WI38 (cell line): ENCODE results near the gene TDRD5.
"Not testable (repeated sequence)": the region's sequence is repeated elsewhere in the genome, so short reads cannot be mapped to it uniquely, and the experiment has no call there.

ENCODE experiments used
- H3K4me3 ChIP-seq: 2 replicates; pipeline ENCODE4 v1.5.1; 2011; ENCODE audit warnings: low read depth, mild to moderate bottlenecking, control low read depth, low read length
- TF ChIP-seq, protein P1 (sequence below): IDR thresholded peaks from 2 replicates; pipeline ENCODE4 v1.5.1; 2012; ENCODE audit warnings: low read depth, mild to moderate bottlenecking, control low read depth, low read length

The TDRD5 gene

DNA sequence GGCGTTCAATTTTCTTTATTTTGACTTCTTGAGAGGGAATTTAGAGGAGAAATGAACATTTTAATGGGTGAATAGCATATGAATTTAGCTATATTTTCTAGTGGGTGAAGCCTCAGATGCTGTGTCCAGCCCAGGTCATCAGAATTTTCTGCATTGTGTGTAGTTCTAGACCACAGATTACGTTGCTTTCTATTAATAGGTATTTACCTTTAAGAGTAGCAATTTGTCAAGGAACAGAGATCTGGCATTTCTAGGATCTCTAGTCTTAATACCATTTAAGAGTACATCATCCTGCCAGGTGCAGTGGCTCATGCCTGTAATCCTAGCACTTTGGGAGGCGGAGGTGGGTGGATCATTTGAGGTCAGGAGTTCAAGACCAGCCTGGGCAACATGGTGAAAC, 20.7 kb downstream of the TDRD5 start:
- TF ChIP-seq, protein P1, sequence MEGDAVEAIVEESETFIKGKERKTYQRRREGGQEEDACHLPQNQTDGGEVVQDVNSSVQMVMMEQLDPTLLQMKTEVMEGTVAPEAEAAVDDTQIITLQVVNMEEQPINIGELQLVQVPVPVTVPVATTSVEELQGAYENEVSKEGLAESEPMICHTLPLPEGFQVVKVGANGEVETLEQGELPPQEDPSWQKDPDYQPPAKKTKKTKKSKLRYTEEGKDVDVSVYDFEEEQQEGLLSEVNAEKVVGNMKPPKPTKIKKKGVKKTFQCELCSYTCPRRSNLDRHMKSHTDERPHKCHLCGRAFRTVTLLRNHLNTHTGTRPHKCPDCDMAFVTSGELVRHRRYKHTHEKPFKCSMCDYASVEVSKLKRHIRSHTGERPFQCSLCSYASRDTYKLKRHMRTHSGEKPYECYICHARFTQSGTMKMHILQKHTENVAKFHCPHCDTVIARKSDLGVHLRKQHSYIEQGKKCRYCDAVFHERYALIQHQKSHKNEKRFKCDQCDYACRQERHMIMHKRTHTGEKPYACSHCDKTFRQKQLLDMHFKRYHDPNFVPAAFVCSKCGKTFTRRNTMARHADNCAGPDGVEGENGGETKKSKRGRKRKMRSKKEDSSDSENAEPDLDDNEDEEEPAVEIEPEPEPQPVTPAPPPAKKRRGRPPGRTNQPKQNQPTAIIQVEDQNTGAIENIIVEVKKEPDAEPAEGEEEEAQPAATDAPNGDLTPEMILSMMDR, result no peak
- no peak overlapping the region for H3K4me3 ChIP-seq

DNA sequence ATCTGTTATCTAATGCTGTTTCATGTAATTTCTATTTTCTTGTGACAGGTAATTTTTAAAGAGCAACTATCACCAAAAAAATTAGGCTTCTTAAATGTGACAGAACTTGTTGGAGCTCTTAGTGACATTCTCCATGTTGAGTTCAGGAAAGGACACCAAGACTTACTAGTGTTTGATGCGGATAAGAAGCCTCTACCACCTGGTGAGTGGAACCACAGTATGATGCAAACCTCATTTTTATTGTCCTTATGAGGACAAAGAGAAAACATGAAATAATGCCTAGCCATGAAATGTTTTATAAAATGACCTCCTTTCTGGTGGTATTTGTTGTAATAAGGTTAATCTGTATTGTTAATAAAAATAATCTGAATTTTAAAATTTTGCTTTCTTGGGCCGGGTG, 39.1 kb downstream of the TDRD5 start:
- TF ChIP-seq, protein P1, result no peak
- H3K4me3 ChIP-seq, result no peak overlapping the region

DNA sequence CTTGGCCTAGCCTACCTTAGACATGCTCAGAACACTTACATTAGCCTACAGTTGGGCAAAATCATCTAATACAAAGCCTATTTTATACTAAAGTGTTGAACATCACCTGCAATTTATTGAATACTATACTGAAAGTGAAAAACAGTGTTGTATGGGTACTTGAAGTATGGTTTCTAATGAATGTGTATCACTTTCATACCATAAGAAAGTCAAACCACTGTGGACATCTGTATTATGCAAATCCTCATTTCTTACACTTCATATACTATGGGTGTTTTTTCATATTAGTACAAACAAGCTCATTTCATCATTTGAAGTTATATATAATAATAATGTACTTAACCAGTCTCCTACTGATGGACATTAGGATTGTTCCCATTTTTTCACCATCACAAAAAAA, 41.2 kb downstream of the TDRD5 start:
- TF ChIP-seq, protein P1, result no peak
- H3K4me3 ChIP-seq, result no peak overlapping the region

DNA sequence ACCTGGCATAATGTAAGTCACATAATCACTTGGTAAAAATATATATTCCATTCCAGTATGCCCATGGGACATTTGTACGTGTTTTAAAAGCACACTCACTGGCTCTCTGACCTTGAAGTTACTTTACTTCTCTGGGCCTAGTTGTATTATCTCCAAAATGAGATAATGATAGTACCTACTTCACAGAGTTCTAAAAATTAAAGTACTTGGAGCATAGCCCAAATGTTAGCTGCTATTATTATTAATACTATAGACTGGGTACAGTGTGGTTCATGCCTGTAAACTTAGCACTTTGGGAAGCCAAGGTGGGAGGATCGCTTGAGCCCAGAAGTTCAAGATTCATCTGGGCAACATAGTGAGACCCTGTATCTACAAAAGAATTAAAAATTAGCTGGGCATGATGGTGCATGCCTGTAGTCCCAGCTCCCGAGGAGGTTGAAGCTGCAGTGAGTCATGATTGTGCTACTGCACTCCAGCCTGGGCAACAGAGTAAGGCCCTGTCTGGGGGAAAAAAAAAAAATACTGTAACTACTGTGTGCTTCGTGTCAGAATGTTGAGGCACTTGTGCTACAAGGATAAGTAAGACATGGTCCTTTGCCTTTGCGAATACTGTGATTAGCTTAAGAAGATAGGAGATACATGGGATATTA, 45.7 kb downstream of the TDRD5 start:
- no peak overlapping the region for H3K4me3 ChIP-seq
- TF ChIP-seq, protein P1, result no peak

DNA sequence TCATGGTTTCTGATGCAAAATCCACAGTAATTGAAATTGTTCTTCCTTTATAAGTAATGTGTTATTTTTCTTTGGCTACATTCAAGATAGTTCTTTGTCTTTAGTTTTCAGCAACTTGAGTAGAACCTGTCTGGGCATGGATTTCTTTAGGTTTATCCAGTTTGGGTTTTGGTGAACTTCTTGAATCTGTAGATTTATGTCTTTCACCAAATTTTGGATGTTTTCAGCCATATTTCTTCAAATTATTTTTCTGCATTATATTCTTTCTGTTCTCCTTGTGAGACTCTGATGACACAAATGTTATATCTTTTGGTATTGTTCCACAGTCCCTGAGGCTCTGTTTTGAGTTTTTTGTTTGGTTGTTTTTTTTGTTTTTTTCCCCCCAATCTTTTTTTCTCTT, 69.4 kb downstream of the TDRD5 start:
- no peak overlapping the region for H3K4me3 ChIP-seq
- TF ChIP-seq, protein P1, result no peak

DNA sequence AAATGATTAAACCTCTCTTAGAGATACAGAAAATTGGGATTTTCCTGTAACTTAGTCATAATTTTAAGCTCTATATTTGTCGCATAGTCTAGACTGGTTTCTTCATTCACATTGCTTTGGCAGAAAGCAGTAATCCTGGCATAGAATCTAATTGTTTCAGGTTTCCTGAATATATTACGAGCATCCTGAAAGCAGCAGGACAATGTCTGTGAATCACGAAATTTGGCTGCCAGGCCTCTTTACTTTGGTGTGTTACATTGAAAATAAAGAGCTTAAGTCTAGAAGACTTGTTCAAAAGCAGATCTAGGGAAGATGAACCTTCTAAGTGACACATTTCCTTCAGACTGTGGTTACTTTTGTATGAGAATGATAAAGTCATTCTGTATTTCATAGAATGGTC, 72.2 kb downstream of the TDRD5 start:
- H3K4me3 ChIP-seq, result no peak overlapping the region
- TF ChIP-seq, protein P1, result no peak

DNA sequence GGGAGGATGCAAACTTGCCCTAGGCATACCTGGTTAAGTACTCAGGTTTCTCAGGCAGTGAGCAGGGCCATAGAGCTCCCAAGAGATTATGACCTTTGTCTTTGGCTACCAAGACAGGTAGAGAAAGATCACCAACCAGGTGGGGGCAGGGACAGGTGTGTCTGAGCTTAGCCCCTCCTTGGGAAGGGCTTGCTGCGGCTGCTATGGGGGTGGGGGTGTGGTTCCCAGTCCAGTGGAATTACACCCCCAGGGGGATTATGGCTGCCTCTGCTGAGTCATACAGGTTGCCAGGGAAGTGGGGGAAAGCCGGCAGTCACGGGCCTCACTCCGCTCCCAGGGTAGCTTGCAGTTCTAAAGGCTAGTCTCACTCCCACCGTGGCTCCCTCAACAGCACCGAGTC, 86.2 kb downstream of the TDRD5 start:
- no peak overlapping the region for H3K4me3 ChIP-seq
- TF ChIP-seq, protein P1, result no peak

DNA sequence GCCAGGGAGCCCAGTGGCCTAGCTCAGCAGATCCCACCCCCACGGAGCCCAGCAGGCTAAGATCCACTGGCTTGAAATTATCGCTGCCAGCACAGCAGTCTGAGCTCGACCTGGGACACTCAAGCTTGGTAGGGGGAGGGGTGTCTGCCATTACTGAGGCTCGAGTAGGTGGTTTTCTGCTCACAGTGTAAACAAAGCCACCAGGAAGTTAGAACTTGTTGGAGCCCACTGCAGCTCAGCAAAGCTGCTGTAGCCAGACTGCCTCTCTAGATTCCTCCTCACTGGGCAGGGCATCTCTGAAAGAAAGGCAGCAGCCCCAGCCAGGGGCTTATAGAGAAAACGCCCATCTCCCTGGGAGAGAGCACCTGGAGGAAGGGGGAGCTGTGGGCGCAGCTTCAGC, 102.9 kb downstream of the TDRD5 start:
- H3K4me3 ChIP-seq, result not testable (repeated sequence)
